GM12874 (cell line): ENCODE results near the gene OR51G1.

Experiments used
- TF ChIP-seq, protein P1 (sequence below): IDR thresholded peaks from 2 replicates; pipeline ENCODE4 v1.5.1; 2011; ENCODE audit warnings: low read depth, mild to moderate bottlenecking, control low read depth, low read length, moderate library complexity; ENCODE audit not compliant: insufficient read depth

Gene OR51G1

DNA sequence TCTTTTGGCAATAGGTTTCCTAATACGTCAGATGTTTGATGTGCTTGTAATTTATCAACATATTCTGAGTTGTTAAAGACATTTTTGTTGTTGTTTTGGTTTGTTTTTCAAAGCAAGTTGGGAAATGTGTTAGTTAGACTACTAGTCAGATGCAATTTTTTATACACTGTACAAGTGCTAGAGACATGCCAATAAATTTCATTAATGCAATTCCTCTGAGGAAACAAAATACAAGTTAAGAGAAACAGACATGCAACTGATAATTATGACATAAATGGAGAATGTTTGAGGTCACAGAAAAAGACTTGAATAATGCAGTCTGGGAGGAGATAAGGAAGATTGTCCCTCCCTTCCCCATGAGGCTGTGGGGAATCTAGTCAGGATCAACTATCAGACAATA, 36.5 kb downstream of the OR51G1 start:
- TF ChIP-seq, protein P1, sequence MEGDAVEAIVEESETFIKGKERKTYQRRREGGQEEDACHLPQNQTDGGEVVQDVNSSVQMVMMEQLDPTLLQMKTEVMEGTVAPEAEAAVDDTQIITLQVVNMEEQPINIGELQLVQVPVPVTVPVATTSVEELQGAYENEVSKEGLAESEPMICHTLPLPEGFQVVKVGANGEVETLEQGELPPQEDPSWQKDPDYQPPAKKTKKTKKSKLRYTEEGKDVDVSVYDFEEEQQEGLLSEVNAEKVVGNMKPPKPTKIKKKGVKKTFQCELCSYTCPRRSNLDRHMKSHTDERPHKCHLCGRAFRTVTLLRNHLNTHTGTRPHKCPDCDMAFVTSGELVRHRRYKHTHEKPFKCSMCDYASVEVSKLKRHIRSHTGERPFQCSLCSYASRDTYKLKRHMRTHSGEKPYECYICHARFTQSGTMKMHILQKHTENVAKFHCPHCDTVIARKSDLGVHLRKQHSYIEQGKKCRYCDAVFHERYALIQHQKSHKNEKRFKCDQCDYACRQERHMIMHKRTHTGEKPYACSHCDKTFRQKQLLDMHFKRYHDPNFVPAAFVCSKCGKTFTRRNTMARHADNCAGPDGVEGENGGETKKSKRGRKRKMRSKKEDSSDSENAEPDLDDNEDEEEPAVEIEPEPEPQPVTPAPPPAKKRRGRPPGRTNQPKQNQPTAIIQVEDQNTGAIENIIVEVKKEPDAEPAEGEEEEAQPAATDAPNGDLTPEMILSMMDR, result no peak

DNA sequence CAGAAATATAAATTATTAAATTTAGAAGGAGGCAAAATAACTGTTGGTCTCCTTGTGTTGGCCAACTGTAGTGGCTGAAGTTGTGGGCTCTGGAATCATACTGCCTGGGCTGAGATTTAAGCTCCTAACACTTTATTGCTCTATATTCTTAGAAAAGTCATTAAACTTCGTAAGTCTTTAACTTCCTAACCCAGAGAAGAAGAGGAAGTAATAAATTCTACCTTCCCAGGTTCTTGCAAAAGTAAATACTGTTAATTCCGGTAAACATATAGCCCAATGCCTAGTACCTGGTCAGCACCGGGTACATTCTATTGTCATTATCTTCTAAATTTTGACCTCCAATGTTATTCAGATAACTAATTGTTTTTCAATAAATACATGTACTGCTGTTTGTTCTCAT, 38.0 kb downstream of the OR51G1 start:
- TF ChIP-seq, protein P1, result no peak

DNA sequence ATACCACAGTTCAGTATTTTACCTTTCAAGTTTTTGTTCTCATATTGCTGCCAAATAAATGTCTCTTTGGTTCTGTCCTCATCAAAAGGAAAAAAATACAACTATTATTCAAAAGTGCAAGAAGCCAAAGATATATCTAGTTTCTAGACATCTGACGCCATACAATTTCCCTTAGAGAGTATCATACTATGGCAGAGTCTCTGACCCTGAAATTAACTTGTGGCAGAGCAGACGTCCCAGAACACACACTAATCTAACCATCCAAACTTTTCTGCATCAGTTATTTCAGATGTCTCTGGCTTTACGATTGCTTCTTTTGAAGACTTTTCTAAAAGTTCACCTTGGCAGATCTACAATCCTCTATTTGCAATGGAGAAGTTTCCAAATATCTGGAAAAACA, 39.8 kb downstream of the OR51G1 start:
- TF ChIP-seq, protein P1, result no peak

DNA sequence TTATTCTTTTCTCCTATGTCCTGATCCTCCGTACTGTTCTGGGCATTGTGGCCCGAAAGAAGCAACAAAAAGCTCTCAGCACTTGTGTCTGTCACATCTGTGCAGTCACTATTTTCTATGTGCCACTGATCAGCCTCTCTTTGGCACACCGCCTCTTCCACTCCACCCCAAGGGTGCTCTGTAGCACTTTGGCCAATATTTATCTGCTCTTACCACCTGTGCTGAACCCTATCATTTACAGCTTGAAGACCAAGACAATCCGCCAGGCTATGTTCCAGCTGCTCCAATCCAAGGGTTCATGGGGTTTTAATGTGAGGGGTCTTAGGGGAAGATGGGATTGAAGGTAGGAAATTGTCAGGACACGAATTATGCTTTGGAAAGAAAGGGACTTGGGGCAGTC, 41.6 kb downstream of the OR51G1 start:
- TF ChIP-seq, protein P1, result no peak

DNA sequence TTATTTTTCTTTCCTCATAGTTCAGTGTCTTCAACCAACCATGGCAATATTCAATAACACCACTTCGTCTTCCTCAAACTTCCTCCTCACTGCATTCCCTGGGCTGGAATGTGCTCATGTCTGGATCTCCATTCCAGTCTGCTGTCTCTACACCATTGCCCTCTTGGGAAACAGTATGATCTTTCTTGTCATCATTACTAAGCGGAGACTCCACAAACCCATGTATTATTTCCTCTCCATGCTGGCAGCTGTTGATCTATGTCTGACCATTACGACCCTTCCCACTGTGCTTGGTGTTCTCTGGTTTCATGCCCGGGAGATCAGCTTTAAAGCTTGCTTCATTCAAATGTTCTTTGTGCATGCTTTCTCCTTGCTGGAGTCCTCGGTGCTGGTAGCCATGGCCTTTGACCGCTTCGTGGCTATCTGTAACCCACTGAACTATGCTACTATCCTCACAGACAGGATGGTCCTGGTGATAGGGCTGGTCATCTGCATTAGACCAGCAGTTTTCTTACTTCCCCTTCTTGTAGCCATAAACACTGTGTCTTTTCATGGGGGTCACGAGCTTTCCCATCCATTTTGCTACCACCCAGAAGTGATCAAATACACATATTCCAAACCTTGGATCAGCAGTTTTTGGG, 42.2 kb downstream of the OR51G1 start, which contains the start of gene OR51T1:
OR51T1 (plus strand) TSS at position 41 of the 641 bp plus-strand sequence; CDS start at position 41, 0 bp downstream.
- TF ChIP-seq, protein P1, result no peak

DNA sequence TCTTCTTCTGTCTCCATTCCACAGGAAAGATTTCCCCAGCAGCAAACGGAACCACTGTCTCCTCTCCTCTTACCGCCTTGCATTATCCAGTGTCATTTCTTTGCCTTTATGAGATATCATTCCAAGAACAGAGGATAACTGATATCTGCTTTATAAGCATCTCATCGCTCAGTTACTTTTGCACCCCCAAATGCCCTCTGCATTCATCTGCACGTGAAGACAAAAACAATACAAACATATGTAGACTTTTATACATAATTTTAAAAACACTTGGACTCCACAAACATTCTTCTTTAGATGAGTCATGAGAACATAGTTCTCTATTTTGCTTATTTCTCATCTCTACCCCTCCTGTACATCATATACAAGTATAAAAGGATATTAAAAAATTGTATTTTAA, 43.0 kb downstream of the OR51G1 start:
- TF ChIP-seq, protein P1, result no peak
